Erythroblast (primary cell): ENCODE data around the gene CLEC2A.

Source experiments
- GATA1 ChIP-seq: IDR thresholded peaks from 2 replicates; pipeline ENCODE4 v1.6.1; 2011; ENCODE audit warnings: low read depth, mild to moderate bottlenecking, control low read depth, low read length, moderate library complexity
- POLR2A ChIP-seq: IDR thresholded peaks from 2 replicates; pipeline ENCODE4 v1.6.1; 2011; ENCODE audit warnings: mild to moderate bottlenecking, low read length

GRCh38 chr12:9867531-9867930 is 64.6 kb downstream of the CLEC2A start:
- TF ChIP-seq POLR2A (no peak), GATA1 (no peak)
